IMR-90 (cell line): ENCODE results near the gene TRPM3. TPM values are rescaled to one million over a fixed set of nuclear protein-coding genes. Genes with fewer than 3 reads are reported as not detected.

Source experiments
- ATAC-seq: fragments of 200-7000 bp; cut with Tn5 transposase; 2 replicates; pipeline ENCODE4 v1.9.1; 2020; ENCODE audit warnings: low read depth, mild to moderate bottlenecking, moderate library complexity
- BruUV-seq: library from RNA; stranded (reverse); fragments of 400-500 nt; replicated peaks from 2 replicates; lab custom pipeline; 2021; lab: Mats Ljungman, UMichigan
- CTCF ChIA-PET: fragments of 300-600 bp; formaldehyde crosslinking; extraction: SDS; loops from one replicate; lab custom pipeline; 2021; ENCODE audit warnings: antibody characterized with exemption; lab: Yijun Ruan, JAX
- POLR2A ChIA-PET: fragments of 300-600 bp; sonication (Branson Sonifier 250); formaldehyde crosslinking; loops from one replicate; lab custom pipeline; 2022; ENCODE audit warnings: antibody characterized with exemption; ENCODE audit not compliant: unreplicated experiment; lab: Charles Lee
- DNase-seq: peaks from one replicate; pipeline ENCODE4 v3.0.0; 2013
- H2AFZ ChIP-seq: replicated peaks from 2 replicates; pipeline ENCODE3; 2013; ENCODE audit warnings: low read length, mild to moderate bottlenecking; ENCODE audit not compliant: poor library complexity
- H2AK5ac ChIP-seq: 2 replicates; pipeline ENCODE4 v1.6.1; 2013; ENCODE audit warnings: low read depth, low read length, inconsistent platforms
- H2AK9ac ChIP-seq: replicated peaks from 2 replicates; pipeline ENCODE3; 2013; ENCODE audit warnings: mild to moderate bottlenecking, low read depth, low read length, moderate library complexity; ENCODE audit not compliant: poor library complexity
- H2BK120ac ChIP-seq: 2 replicates; pipeline ENCODE4 v1.6.1; 2013; ENCODE audit warnings: low read depth, low read length, inconsistent platforms
- H2BK15ac ChIP-seq: 3 replicates; pipeline ENCODE4 v1.6.1; 2013; ENCODE audit warnings: low read depth, low read length, inconsistent platforms
- H2BK20ac ChIP-seq: 2 replicates; pipeline ENCODE4 v1.6.1; 2013; ENCODE audit warnings: low read depth, mild to moderate bottlenecking, inconsistent platforms, low read length, moderate library complexity
- H2BK5ac ChIP-seq: 2 replicates; pipeline ENCODE4 v1.6.1; 2013; ENCODE audit warnings: mild to moderate bottlenecking, low read depth, low read length, inconsistent platforms; ENCODE audit not compliant: poor library complexity, severe bottlenecking
- H3K14ac ChIP-seq: replicated peaks from 2 replicates; pipeline ENCODE4 v1.6.1; 2013; ENCODE audit warnings: low read depth, low read length, inconsistent platforms
- H3K18ac ChIP-seq: 2 replicates; pipeline ENCODE4 v1.6.1; 2013; ENCODE audit warnings: low read depth, low read length, control low read depth
- H3K23ac ChIP-seq: 2 replicates; pipeline ENCODE4 v1.6.1; 2013; ENCODE audit warnings: low read depth, low read length, inconsistent platforms
- H3K27ac ChIP-seq: 2 replicates; pipeline ENCODE4 v1.5.1; 2013; ENCODE audit warnings: mild to moderate bottlenecking, control low read depth, low read length; ENCODE audit not compliant: insufficient read depth
- H3K27me3 ChIP-seq: 2 replicates; pipeline ENCODE4 v1.6.1; 2013; ENCODE audit warnings: low read length; ENCODE audit not compliant: control insufficient read depth, insufficient read depth
- H3K36me3 ChIP-seq: 2 replicates; pipeline ENCODE4 v1.6.1; 2013; ENCODE audit warnings: low read length, mixed read lengths; ENCODE audit not compliant: control insufficient read depth, insufficient read depth
- H3K4ac ChIP-seq: 2 replicates; pipeline ENCODE4 v1.6.1; 2013; ENCODE audit warnings: low read depth, low read length, inconsistent platforms
- H3K4me1 ChIP-seq: 2 replicates; pipeline ENCODE4 v1.6.1; 2013; ENCODE audit warnings: low read length, mixed read lengths; ENCODE audit not compliant: control insufficient read depth, insufficient read depth
- H3K4me2 ChIP-seq: 2 replicates; pipeline ENCODE4 v1.6.1; 2013; ENCODE audit warnings: low read depth, mild to moderate bottlenecking, control low read depth, low read length, moderate library complexity
- H3K4me3 ChIP-seq: 2 replicates; pipeline ENCODE4 v1.5.1; 2013; ENCODE audit warnings: low read depth, mild to moderate bottlenecking, control low read depth, low read length, moderate library complexity; ENCODE audit not compliant: insufficient read depth
- H3K56ac ChIP-seq: 2 replicates; pipeline ENCODE4 v1.6.1; 2013; ENCODE audit warnings: low read length, inconsistent platforms; ENCODE audit not compliant: insufficient read depth; ENCODE audit errors: extremely low read depth
- H3K79me1 ChIP-seq, 2 experiments: 2 replicates each; pipeline ENCODE4 v1.6.1; 2013; ENCODE audit warnings: low read length in 2 of 2, inconsistent platforms in 1 of 2, low read depth in 1 of 2
- H3K9ac ChIP-seq: 2 replicates; pipeline ENCODE4 v1.6.1; 2013; ENCODE audit warnings: low read depth, low read length, control low read depth
- H3K9me1 ChIP-seq: 2 replicates; pipeline ENCODE4 v1.6.1; 2013; ENCODE audit warnings: low read length, inconsistent platforms; ENCODE audit not compliant: insufficient read depth
- H3K9me3 ChIP-seq: 2 replicates; pipeline ENCODE4 v1.6.1; 2013; ENCODE audit warnings: low read length; ENCODE audit not compliant: control insufficient read depth, insufficient read depth
- H4K20me1 ChIP-seq: 2 replicates; pipeline ENCODE4 v1.6.1; 2013; ENCODE audit warnings: low read length, inconsistent platforms; ENCODE audit not compliant: insufficient read depth
- H4K5ac ChIP-seq: 2 replicates; pipeline ENCODE4 v1.6.1; 2013; ENCODE audit warnings: mild to moderate bottlenecking, low read depth, low read length, control low read depth
- H4K8ac ChIP-seq, 2 experiments: 2 replicates each; pipeline ENCODE4 v1.6.1; 2013; ENCODE audit warnings: low read depth in 2 of 2, low read length in 2 of 2, control low read depth in 1 of 2, inconsistent platforms in 1 of 2
- H4K91ac ChIP-seq: 2 replicates; pipeline ENCODE4 v1.6.1; 2013; ENCODE audit warnings: low read depth, low read length, inconsistent platforms; ENCODE audit not compliant: insufficient read depth
- BHLHE40 ChIP-seq: fragments of 150-350 bp; IDR thresholded peaks from 2 replicates; pipeline ENCODE4 v1.6.1; 2016; ENCODE audit warnings: mild to moderate bottlenecking, low read depth, low read length
- WGBS, 2 experiments: methylation state at CpG; one replicate each; pipeline versions ENCODE4 v1.1.5 to v1.1.7; 2013; ENCODE audit warnings: missing lambda C conversion rate in 2 of 2; ENCODE audit not compliant: insufficient read length in 1 of 2; ENCODE audit errors: extremely low coverage in 2 of 2; 5-methylcytosine and 5-hydroxymethylcytosine counted together
- dilution Hi-C: fragments of 300-500 bp; cut with HindIII; formaldehyde crosslinking; loops from one replicate; pipeline ENCODE4 v1.14.3; 2018; ENCODE audit warnings: low sequenced_read_pairs; ENCODE audit not compliant: unreplicated experiment
- in situ Hi-C: fragments of 300-500 bp; cut with MboI; formaldehyde crosslinking; loops from 3 replicates; pipeline ENCODE4 v1.14.3; 2019; ENCODE audit warnings: low sequenced_read_pairs, inconsistent platforms, mixed read lengths
- intact Hi-C: fragments of 100-400 bp; cut with micrococcal nuclease; formaldehyde crosslinking; loops from 2 replicates; pipeline ENCODE4 v1.10.0; 2022
- polyA plus RNA-seq, 3 experiments: library from polyadenylated mRNA; depleted of rRNA; stranded (reverse); fragments of >200 nt; gene quantifications; 2 replicates each; pipeline ENCODE4 v1.2.3, GENCODE V29; 2012; ENCODE audit warnings: low replicate concordance in 1 of 3
- total RNA-seq: library from RNA; depleted of rRNA; stranded (reverse); fragments of >200 nt; gene quantifications from 2 replicates; pipeline ENCODE4 v1.2.3, GENCODE V29; 2012

Gene TRPM3
- total and polyA plus RNA-seq, 2 of the 4 experiments (the other 2 are of a cell fraction): not detected

DNA sequence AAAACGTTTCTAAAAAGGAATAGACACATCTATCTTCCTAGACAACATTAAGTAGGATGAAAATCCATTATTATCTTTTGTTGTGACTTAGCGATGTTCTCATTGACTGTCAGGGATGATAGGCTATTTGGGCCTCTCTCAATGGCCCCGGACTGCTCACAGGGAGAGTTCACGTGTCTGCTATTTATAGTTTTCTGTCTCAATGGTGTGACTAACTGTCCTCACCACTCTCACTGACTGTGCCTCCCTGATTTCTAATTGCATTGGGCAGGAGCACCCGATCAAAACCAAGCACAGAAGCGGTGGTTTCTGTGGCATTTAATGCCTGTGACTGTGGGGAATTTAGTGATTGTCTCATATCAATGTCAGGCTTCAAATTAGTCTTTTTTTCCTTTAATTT, 420.3 kb downstream of the TRPM3 start:
- no CpG with 5 or more reads among the region's 6 CpGs for WGBS, 2 experiments
- no peaks in the 10 kb centered on the region for H3K9me3 ChIP-seq
- dilution Hi-C loops: no loop called here
- no peaks in the 10 kb centered on the region for H4K20me1 ChIP-seq
- H2AK5ac ChIP-seq: no peak overlapping the region
- no peaks in the 10 kb centered on the region for H3K36me3 ChIP-seq
- H3K27ac ChIP-seq: no peak overlapping the region
- no peak overlapping the region for H3K18ac ChIP-seq
- DNase-seq (no peak), ATAC-seq (no peak)
- H4K8ac ChIP-seq: no peak overlapping the region
- no peak overlapping the region for H3K56ac ChIP-seq
- no peak overlapping the region for H3K4me3 ChIP-seq
- intact Hi-C loops: no loop called here
- no peak overlapping the region for H2BK120ac ChIP-seq
- no peak overlapping the region for H3K14ac ChIP-seq
- H3K23ac ChIP-seq: no peak overlapping the region
- no peaks in the 10 kb centered on the region for H3K79me1 ChIP-seq
- H2AK9ac ChIP-seq: no peak overlapping the region
- in situ Hi-C loops: no loop called here
- no peaks in the 10 kb centered on the region for H3K27me3 ChIP-seq
- no peak overlapping the region for H4K91ac ChIP-seq
- H3K9ac ChIP-seq: no peak overlapping the region
- no peaks in the 10 kb centered on the region for H3K4me1 ChIP-seq
- no peak overlapping the region for H4K5ac ChIP-seq
- H2BK15ac ChIP-seq: no peak overlapping the region
- CTCF ChIA-PET: no interaction called here
- no TSS peak for BruUV-seq
- POLR2A ChIA-PET: no interaction called here
- no peak overlapping the region for H3K4ac ChIP-seq
- no peaks in the 10 kb centered on the region for H3K9me1 ChIP-seq
- H3K4me2 ChIP-seq: no peak overlapping the region
- TF ChIP-seq BHLHE40: no peak
- H2BK5ac ChIP-seq: no peak overlapping the region
- H2BK20ac ChIP-seq: no peak overlapping the region
- no peak overlapping the region for H2AFZ ChIP-seq
